ENCODE measurements around the gene OR52E5. TPM values are rescaled to one million over a fixed set of nuclear protein-coding genes. Genes with fewer than 3 reads are reported as not detected.

The OR52E5 gene
- total RNA-seq, 3 donors from 2014 or later = not detected

DNA sequence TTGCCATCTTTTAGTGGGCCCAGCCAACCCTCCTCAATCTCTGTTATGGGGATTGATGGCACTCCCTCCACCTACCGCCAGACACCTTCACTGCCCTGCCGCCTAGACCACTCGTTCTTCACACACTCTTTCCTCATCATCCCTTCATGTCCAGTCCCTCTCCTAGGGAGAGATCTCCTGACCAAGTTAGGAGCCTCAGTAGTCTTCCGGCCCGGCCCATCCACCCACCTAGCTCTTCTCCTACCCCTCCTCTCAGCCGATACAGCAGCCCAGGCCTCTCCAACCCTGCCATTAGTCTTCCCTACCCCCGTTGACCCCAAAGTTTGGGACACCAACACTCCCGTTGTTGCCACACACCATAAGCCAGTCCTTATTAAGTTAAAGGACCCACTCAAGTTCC, 38.1 kb downstream of the OR52E5 start:
- Histone ChIP-seq H3K36me3 (no peaks in the 10 kb centered on the region), H3K27me3 (no peaks in the 10 kb centered on the region), H3K4me3 (no peak overlapping the region), H3K4me1 (no peaks in the 10 kb centered on the region), H3K27ac (no peak overlapping the region), H3K9me3 (peaks cover 8 to 14% of the 10 kb centered on the region in 2 donors)
- DNase-seq (ENCODE audit: low spot score in 2 of 2) = no peak
- TF ChIP-seq POLR2A (IDR thresholded peaks at IDR 0.05) (no peak), POLR2AphosphoS5 (IDR thresholded peaks at IDR 0.05) (no peak)
- TF ChIP-seq, protein P1, sequence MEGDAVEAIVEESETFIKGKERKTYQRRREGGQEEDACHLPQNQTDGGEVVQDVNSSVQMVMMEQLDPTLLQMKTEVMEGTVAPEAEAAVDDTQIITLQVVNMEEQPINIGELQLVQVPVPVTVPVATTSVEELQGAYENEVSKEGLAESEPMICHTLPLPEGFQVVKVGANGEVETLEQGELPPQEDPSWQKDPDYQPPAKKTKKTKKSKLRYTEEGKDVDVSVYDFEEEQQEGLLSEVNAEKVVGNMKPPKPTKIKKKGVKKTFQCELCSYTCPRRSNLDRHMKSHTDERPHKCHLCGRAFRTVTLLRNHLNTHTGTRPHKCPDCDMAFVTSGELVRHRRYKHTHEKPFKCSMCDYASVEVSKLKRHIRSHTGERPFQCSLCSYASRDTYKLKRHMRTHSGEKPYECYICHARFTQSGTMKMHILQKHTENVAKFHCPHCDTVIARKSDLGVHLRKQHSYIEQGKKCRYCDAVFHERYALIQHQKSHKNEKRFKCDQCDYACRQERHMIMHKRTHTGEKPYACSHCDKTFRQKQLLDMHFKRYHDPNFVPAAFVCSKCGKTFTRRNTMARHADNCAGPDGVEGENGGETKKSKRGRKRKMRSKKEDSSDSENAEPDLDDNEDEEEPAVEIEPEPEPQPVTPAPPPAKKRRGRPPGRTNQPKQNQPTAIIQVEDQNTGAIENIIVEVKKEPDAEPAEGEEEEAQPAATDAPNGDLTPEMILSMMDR (IDR thresholded peaks at IDR 0.05) = no peak
- intact Hi-C loops (cut with DNase I; ENCODE audit: low total_unique reads) = no loop called here

DNA sequence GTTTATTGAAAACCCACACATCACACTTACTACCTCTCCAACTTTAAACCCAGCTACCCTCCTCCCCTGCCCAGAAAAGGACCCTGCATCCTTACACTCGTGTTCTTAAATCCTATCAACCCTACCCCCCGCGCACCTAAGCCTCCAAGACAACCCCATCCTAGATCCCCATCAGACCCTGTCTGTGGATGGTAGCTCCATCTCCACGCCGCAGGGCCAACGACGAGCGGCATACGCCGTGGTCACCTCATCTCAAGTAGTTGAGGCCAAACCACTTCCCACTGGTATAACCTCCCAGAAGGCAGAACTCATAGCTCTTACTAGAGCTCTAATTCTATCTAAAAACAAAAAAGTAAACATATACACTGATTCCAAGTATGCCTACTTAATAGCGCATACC, 39.7 kb downstream of the OR52E5 start:
- Histone ChIP-seq H3K4me3 (no peak overlapping the region), H3K9me3 (peaks cover 8 to 18% of the 10 kb centered on the region in 2 donors), H3K36me3 (no peaks in the 10 kb centered on the region), H3K4me1 (no peaks in the 10 kb centered on the region), H3K27me3 (no peaks in the 10 kb centered on the region), H3K27ac (no peak overlapping the region)
- no peak for TF ChIP-seq POLR2A (IDR thresholded peaks at IDR 0.05)
- no peak for DNase-seq (ENCODE audit: low spot score in 2 of 2)
- intact Hi-C loops (cut with DNase I; ENCODE audit: low total_unique reads) = no loop called here

DNA sequence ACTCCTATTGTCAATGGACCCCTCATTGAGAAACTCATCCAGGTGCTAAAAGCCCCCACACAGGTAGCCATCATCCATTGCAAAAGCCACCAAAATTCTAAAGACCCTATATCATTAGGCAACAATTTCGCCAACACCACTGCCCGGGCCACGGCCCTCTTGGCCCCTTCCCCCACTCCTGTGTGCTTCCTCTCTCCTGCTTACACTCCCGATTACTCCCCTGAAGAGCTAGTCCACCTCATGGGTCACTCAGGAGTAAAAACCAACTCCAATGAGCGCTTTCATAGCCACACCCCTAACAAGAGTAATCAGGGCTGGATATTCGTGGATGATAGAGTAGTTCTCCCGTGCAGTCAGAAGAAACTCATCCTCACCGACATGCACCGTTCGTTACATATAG, 40.1 kb downstream of the OR52E5 start:
- intact Hi-C loops (cut with DNase I; ENCODE audit: low total_unique reads) = no loop called here
- Histone ChIP-seq H3K4me3 (no peak overlapping the region), H3K36me3 (no peaks in the 10 kb centered on the region), H3K4me1 (no peaks in the 10 kb centered on the region), H3K27ac (no peak overlapping the region), H3K9me3 (peaks cover 4 to 18% of the 10 kb centered on the region in 2 donors), H3K27me3 (no peaks in the 10 kb centered on the region)
- no peak for DNase-seq (ENCODE audit: low spot score in 2 of 2)
- TF ChIP-seq, protein P1 (IDR thresholded peaks at IDR 0.05) = no peak
- no peak for TF ChIP-seq POLR2AphosphoS5 (IDR thresholded peaks at IDR 0.05)

DNA sequence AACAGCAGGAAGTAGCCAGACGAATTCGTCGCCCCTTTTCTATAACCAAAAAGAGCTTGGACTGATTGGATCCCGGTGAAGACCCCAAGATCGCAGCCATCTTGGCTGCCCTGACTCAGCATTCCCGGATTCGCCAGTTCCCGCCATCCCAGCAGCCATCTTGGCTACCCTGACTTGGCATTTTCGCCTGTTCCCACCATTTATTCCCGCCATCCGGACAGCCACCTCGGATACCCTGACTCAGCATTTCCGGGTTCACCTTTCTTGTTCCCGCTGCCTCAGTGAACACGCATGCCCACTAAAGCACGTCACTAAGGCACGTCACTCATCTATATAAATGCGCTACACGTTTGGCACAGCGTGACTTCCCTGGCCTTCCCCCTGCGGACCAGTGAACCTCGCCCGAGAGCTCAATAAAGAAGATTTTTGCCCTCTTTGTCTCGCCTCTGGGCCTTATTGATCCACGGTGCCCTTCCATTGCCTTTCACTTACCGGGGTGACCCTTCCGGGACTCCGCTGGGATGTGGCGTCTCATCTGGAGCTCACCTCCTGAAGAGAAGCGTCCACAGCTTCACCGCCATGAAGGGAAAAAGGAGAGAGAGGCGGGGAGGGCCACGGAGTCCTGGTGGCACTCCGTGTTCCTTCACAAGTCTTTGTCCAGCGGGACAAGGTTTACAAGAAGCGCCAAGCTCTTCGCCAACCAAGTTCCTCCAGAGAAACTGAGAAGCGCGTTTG, 45.0 kb downstream of the OR52E5 start:
- intact Hi-C loops (cut with DNase I; ENCODE audit: low total_unique reads) = no loop called here
- Histone ChIP-seq H3K27ac (no peak overlapping the region), H3K4me3 (no peak overlapping the region), H3K9me3 (peaks cover 0 to 4% of the 10 kb centered on the region in 2 donors), H3K27me3 (no peaks in the 10 kb centered on the region), H3K4me1 (no peaks in the 10 kb centered on the region), H3K36me3 (no peaks in the 10 kb centered on the region)
- no peak for DNase-seq (ENCODE audit: low spot score in 2 of 2)
- no peak for TF ChIP-seq POLR2AphosphoS5 (IDR thresholded peaks at IDR 0.05)
- no peak for TF ChIP-seq POLR2A (IDR thresholded peaks at IDR 0.05)
- TF ChIP-seq, protein P1 (IDR thresholded peaks at IDR 0.05) = no peak

DNA sequence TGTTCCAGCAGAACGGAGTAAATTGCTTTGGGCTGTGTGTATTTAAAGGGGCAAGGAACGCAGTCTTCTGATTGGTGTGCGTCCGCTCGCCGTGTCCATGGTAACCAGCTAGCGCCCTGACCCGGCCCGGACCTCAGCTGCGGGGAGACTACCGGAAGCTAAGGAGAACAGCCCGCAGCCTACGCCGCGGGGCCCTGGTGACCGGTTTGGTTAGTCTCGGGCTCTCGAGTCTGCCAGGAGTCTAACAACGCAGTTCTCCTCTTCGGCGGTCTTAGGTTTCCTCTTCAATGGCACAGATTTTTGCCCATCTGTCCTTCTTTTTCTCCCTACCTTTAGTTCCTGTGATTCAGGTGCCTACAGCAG, 45.6 kb downstream of the OR52E5 start:
- intact Hi-C loops (cut with DNase I; ENCODE audit: low total_unique reads) = no loop called here
- Histone ChIP-seq H3K36me3 (no peaks in the 10 kb centered on the region), H3K4me3 (no peak overlapping the region), H3K27ac (no peak overlapping the region), H3K9me3 (peaks cover 0 to 4% of the 10 kb centered on the region in 2 donors), H3K4me1 (no peaks in the 10 kb centered on the region), H3K27me3 (no peaks in the 10 kb centered on the region)
- no peak for DNase-seq (ENCODE audit: low spot score in 2 of 2)
- TF ChIP-seq, protein P1 (IDR thresholded peaks at IDR 0.05) = no peak
- no peak for TF ChIP-seq POLR2A (IDR thresholded peaks at IDR 0.05)
- TF ChIP-seq POLR2AphosphoS5 (IDR thresholded peaks at IDR 0.05) = no peak

Data from breast epithelium (tissue), 4 donors.